ENCODE results near the gene KIAA1210. TPM values are rescaled to one million over a fixed set of nuclear protein-coding genes. Genes with fewer than 3 reads are reported as not detected.

Gene KIAA1210
- total RNA-seq, 2 donors from 2014 or later: not detected

DNA sequence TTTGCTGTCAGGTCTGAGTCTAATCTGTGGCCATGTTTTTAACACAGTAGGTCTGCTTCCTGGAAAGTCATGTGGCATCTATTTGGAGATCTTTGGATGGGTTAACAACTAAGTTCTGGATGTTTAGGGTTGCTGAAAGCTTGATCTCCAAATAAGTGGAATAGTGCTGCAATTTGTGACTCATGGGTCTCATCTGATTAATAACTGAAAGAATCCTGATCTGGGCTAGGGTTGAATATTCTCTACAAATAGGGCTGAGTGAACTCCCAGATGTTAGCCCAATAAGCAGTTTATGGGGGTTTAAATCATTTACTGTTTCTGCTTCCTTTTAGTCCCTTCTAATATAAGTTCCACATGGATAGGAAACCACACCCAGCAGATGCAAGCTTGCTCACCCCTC, 31.7 kb downstream of the KIAA1210 start:
- no peak overlapping the region for H3K4me3 ChIP-seq
- DNase-seq (ENCODE audit: low spot score) (no peak), ATAC-seq (ENCODE audit: insufficient number of reproducible peaks, low FRiP score, low read depth) (no peak)
- H3K9me3 ChIP-seq: no peaks in the 10 kb centered on the region
- H3K27me3 ChIP-seq (replicated peaks; ENCODE audit: insufficient read depth): no peaks in the 10 kb centered on the region
- no peaks in the 10 kb centered on the region for H3K36me3 ChIP-seq
- TF ChIP-seq CTCF (IDR thresholded peaks at IDR 0.05): no peak
- H3K4me1 ChIP-seq (ENCODE audit: control insufficient read depth in 1 of 2, low read depth in 2 of 2): no peaks in the 10 kb centered on the region
- no peak overlapping the region for H3K27ac ChIP-seq

DNA sequence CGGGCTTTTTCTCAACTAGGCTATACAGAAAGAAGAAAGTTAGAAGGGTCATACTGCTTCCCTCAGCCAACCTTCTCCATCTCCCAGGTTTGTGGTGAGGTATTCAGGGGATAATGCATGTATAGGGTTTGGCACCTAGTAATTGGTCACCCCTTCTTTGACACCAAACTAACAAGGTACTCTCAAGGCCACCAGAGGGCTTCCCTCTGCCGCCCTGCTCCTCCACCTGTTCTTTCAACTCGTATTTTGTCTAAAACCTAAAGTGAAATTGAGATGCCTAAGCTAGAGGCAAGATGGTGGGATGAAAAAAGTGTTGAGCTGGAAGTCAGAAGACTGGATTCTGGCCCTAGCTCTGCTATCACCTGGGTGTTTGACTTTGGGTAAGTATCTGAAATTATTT, 32.8 kb downstream of the KIAA1210 start:
- no peak for ATAC-seq (ENCODE audit: insufficient number of reproducible peaks, low FRiP score, low read depth)
- no peak for DNase-seq (ENCODE audit: low spot score)
- no peak overlapping the region for H3K4me3 ChIP-seq
- no peaks in the 10 kb centered on the region for H3K36me3 ChIP-seq
- H3K27me3 ChIP-seq (replicated peaks; ENCODE audit: insufficient read depth): no peaks in the 10 kb centered on the region
- no peak for TF ChIP-seq CTCF (IDR thresholded peaks at IDR 0.05)
- no peaks in the 10 kb centered on the region for H3K4me1 ChIP-seq (ENCODE audit: control insufficient read depth in 1 of 2, low read depth in 2 of 2)
- no peak overlapping the region for H3K27ac ChIP-seq
- H3K9me3 ChIP-seq: no peaks in the 10 kb centered on the region

GRCh38 chrX:119093991-119094735, 33.4 kb downstream of the KIAA1210 start:
- ATAC-seq (ENCODE audit: insufficient number of reproducible peaks, low FRiP score, low read depth) (no peak), DNase-seq (ENCODE audit: low spot score) (no peak)
- Histone ChIP-seq H3K36me3 (no peaks in the 10 kb centered on the region), H3K4me3 (no peak overlapping the region), H3K27ac (no peak overlapping the region), H3K9me3 (no peaks in the 10 kb centered on the region), H3K27me3 (replicated peaks; ENCODE audit: insufficient read depth) (no peaks in the 10 kb centered on the region), H3K4me1 (ENCODE audit: control insufficient read depth in 1 of 2, low read depth in 2 of 2) (no peaks in the 10 kb centered on the region)
- TF ChIP-seq CTCF (IDR thresholded peaks at IDR 0.05): no peak

GRCh38 chrX:119090627-119091026, 37.0 kb downstream of the KIAA1210 start:
- no peaks in the 10 kb centered on the region for H3K4me1 ChIP-seq (ENCODE audit: control insufficient read depth in 1 of 2, low read depth in 2 of 2)
- no peaks in the 10 kb centered on the region for H3K27me3 ChIP-seq (replicated peaks; ENCODE audit: insufficient read depth)
- ATAC-seq (ENCODE audit: insufficient number of reproducible peaks, low FRiP score, low read depth): no peak
- no peaks in the 10 kb centered on the region for H3K9me3 ChIP-seq
- H3K27ac ChIP-seq: no peak overlapping the region
- TF ChIP-seq CTCF (IDR thresholded peaks at IDR 0.05): no peak
- H3K36me3 ChIP-seq: no peaks in the 10 kb centered on the region
- no peak for DNase-seq (ENCODE audit: low spot score)
- no peak overlapping the region for H3K4me3 ChIP-seq

- Histone ChIP-seq H3K27ac (no peak overlapping the region), H3K36me3 (no peaks in the 10 kb centered on the region), H3K4me3 (no peak overlapping the region), H3K9me3 (no peaks in the 10 kb centered on the region), H3K4me1 (ENCODE audit: control insufficient read depth in 1 of 2, low read depth in 2 of 2) (no peaks in the 10 kb centered on the region), H3K27me3 (replicated peaks; ENCODE audit: insufficient read depth) (no peaks in the 10 kb centered on the region)
- ATAC-seq (ENCODE audit: insufficient number of reproducible peaks, low FRiP score, low read depth): no peak
- no peak for DNase-seq (ENCODE audit: low spot score)
- TF ChIP-seq CTCF (IDR thresholded peaks at IDR 0.05): no peak
These were observed 38.0 kb downstream of the KIAA1210 start for GRCh38 chrX:119089619-119090018.

All from thoracic aorta (tissue), 2 donors.